GM10847 (cell line): ENCODE results near the gene CNTRL.

Experiments
- POLR2A ChIP-seq: IDR thresholded peaks from 2 replicates; pipeline ENCODE4 v1.6.1; 2011; ENCODE audit not compliant: insufficient read length; ENCODE audit errors: extremely low read depth

The CNTRL gene

GRCh38 chr9:121074370-121075250 is at the start of gene CNTRL:
Gene CNTRL (plus strand): TSS chr9:121074955. CDS start chr9:121088327, 13,372 bp downstream.
- peak; percentile 72 for TF ChIP-seq POLR2A

GRCh38 chr9:121026260-121026691 is 48.5 kb upstream of the CNTRL start:
- TF ChIP-seq POLR2A: no peak

GRCh38 chr9:121026768-121027167 is 48.0 kb upstream of the CNTRL start:
- no peak for TF ChIP-seq POLR2A

- TF ChIP-seq POLR2A: no peak
Observed at GRCh38 chr9:121029469-121029868, 45.3 kb upstream of the CNTRL start.

- no peak for TF ChIP-seq POLR2A
Observed at GRCh38 chr9:121034529-121034928, 40.2 kb upstream of the CNTRL start.

GRCh38 chr9:121038362-121038761 is 36.4 kb upstream of the CNTRL start:
- TF ChIP-seq POLR2A: no peak

GRCh38 chr9:121038804-121039203 is 36.0 kb upstream of the CNTRL start:
- TF ChIP-seq POLR2A: no peak

GRCh38 chr9:121048175-121048574 is 26.6 kb upstream of the CNTRL start:
- no peak for TF ChIP-seq POLR2A

GRCh38 chr9:121048618-121049017 is 26.1 kb upstream of the CNTRL start:
- no peak for TF ChIP-seq POLR2A

GRCh38 chr9:121050128-121050988 is 24.4 kb upstream of the CNTRL start, which contains the start of gene C5:
Gene C5 (minus strand): TSS chr9:121050275. CDS start chr9:121050246, 29 bp downstream.
- TF ChIP-seq POLR2A: no peak

- TF ChIP-seq POLR2A: no peak
Observed at GRCh38 chr9:121053544-121053943, 21.2 kb upstream of the CNTRL start.

- no peak for TF ChIP-seq POLR2A
Observed at GRCh38 chr9:121055642-121056143, 19.1 kb upstream of the CNTRL start.

- TF ChIP-seq POLR2A: no peak
Observed at GRCh38 chr9:121057821-121058220, 16.9 kb upstream of the CNTRL start.

- TF ChIP-seq POLR2A: no peak
Observed at GRCh38 chr9:121059513-121059912, 15.2 kb upstream of the CNTRL start.

GRCh38 chr9:121059998-121060636 is 14.6 kb upstream of the CNTRL start:
- no peak for TF ChIP-seq POLR2A
